Muscle of leg (tissue), 9 donors: ENCODE results near the gene VAT1L. TPM values are rescaled to one million over a fixed set of nuclear protein-coding genes. Genes with fewer than 3 reads are reported as not detected.

Experiments used
- polyA plus RNA-seq, 8 donors: library from polyadenylated mRNA; unstranded; fragments of 120-200 nt; gene quantifications; one replicate each; pipeline versions ENCODE4 v1.2.1 to v1.2.3, GENCODE V29; 2013; ENCODE audit warnings: inconsistent platforms in 1 of 8, low replicate concordance in 1 of 8; ENCODE audit not compliant: insufficient read length in 8 of 8, insufficient read depth in 1 of 8
- total RNA-seq: library from RNA; stranded (reverse); fragments of 120-200 nt; gene quantifications from one replicate; pipeline ENCODE4 v1.2.4, GENCODE V29; 2013

Gene VAT1L
- total and polyA plus RNA-seq, 9 donors: 1.1 to 8.1 (median 2.7) TPM

Other genes starting within 250 kb of the VAT1L start
- gene NUDT7, start 66.0 kb upstream of the VAT1L start, total RNA-seq: 4.3 TPM
- gene NUDT7, start 66.0 kb upstream of the VAT1L start, polyA plus RNA-seq: 1 to 10 TPM; 2.8 to 5.2 (median 4.0) TPM
- gene CLEC3A, start 234.0 kb downstream of the VAT1L start, total RNA-seq: not detected
- under 1 TPM in 1 of 8 donors, not detected in 7; 0.10 TPM for gene CLEC3A, start 234.0 kb downstream of the VAT1L start, polyA plus RNA-seq